ENCODE results near the gene C5orf63. TPM values are rescaled to one million over a fixed set of nuclear protein-coding genes. Genes with fewer than 3 reads are reported as not detected.
"Not testable (repeated sequence)": the region's sequence is repeated elsewhere in the genome, so short reads cannot be mapped to it uniquely, and the experiment has no call there.

C5orf63 gene
- total RNA-seq, 1 donor = 4.0 TPM

GRCh38 chr5:127027539-127027938, 45.8 kb downstream of the C5orf63 start:
- DNase-seq (ENCODE audit: low read depth) = no peak
- peak overlapping the region; percentile 15 for H3K4me3 ChIP-seq (ENCODE audit: low read depth, low read length)
- no peak for TF ChIP-seq CTCF (IDR thresholded peaks at IDR 0.05; ENCODE audit: insufficient read depth, low read length)

- peak; percentile 34 for DNase-seq (ENCODE audit: low read depth)
- no peak overlapping the region for H3K4me3 ChIP-seq (ENCODE audit: low read depth, low read length)
- no peak for TF ChIP-seq CTCF (IDR thresholded peaks at IDR 0.05; ENCODE audit: insufficient read depth, low read length)
These were observed 47.1 kb downstream of the C5orf63 start for GRCh38 chr5:127026166-127026565.

GRCh38 chr5:127025467-127025866, 47.8 kb downstream of the C5orf63 start:
- no peak for DNase-seq (ENCODE audit: low read depth)
- no peak overlapping the region for H3K4me3 ChIP-seq (ENCODE audit: low read depth, low read length)
- no peak for TF ChIP-seq CTCF (IDR thresholded peaks at IDR 0.05; ENCODE audit: insufficient read depth, low read length)

GRCh38 chr5:127024821-127025220, 48.5 kb downstream of the C5orf63 start:
- no peak for TF ChIP-seq CTCF (IDR thresholded peaks at IDR 0.05; ENCODE audit: insufficient read depth, low read length)
- peak; percentile 51 for DNase-seq (ENCODE audit: low read depth)
- H3K4me3 ChIP-seq (ENCODE audit: low read depth, low read length) = no peak overlapping the region

- not testable (repeated sequence) for H3K4me3 ChIP-seq (ENCODE audit: low read depth, low read length); DNase-seq (ENCODE audit: low read depth)
These were observed 49.6 kb downstream of the C5orf63 start for GRCh38 chr5:127023552-127024191.

- no peak for DNase-seq (ENCODE audit: low read depth)
- H3K4me3 ChIP-seq (ENCODE audit: low read depth, low read length) = no peak overlapping the region
- no peak for TF ChIP-seq CTCF (IDR thresholded peaks at IDR 0.05; ENCODE audit: insufficient read depth, low read length)
These were observed 50.5 kb downstream of the C5orf63 start for GRCh38 chr5:127022846-127023245.

GRCh38 chr5:127019928-127020327, 53.4 kb downstream of the C5orf63 start:
- H3K4me3 ChIP-seq (ENCODE audit: low read depth, low read length) = no peak overlapping the region
- DNase-seq (ENCODE audit: low read depth) = no peak
- no peak for TF ChIP-seq CTCF (IDR thresholded peaks at IDR 0.05; ENCODE audit: insufficient read depth, low read length)

- H3K4me3 ChIP-seq (ENCODE audit: low read depth, low read length); DNase-seq (ENCODE audit: low read depth): not testable (repeated sequence)
These were observed 56.6 kb downstream of the C5orf63 start for GRCh38 chr5:127016722-127017121.

All from fibroblast of the aortic adventitia (primary cell).